ENCODE data around the gene CAPN3.
A peak's percentile ranks its signal among the peaks of the same experiment; 100 is the strongest.
"Not testable (repeated sequence)": the region's sequence is repeated elsewhere in the genome, so short reads cannot be mapped to it uniquely, and the experiment has no call there.

Gene CAPN3

GRCh38 chr15:42359249-42359648 lies at the start of gene CAPN3:
CAPN3 (plus strand) TSS chr15:42359501; CDS start chr15:42359806, 305 bp downstream.
- no peak for DNase-seq (ENCODE audit: low read depth)

- DNase-seq (ENCODE audit: low read depth): no peak
Measured at GRCh38 chr15:42313463-42313862, 45.8 kb upstream of the CAPN3 start.

GRCh38 chr15:42314818-42315217 lies 44.5 kb upstream of the CAPN3 start:
- no peak for DNase-seq (ENCODE audit: low read depth)

GRCh38 chr15:42315521-42315920 lies 43.8 kb upstream of the CAPN3 start:
- no peak for DNase-seq (ENCODE audit: low read depth)

GRCh38 chr15:42316282-42316805 lies 43.0 kb upstream of the CAPN3 start:
- DNase-seq (ENCODE audit: low read depth): not testable (repeated sequence)

GRCh38 chr15:42319206-42319605 lies 40.1 kb upstream of the CAPN3 start:
- no peak for DNase-seq (ENCODE audit: low read depth)

GRCh38 chr15:42324308-42324707 lies 35.0 kb upstream of the CAPN3 start:
- DNase-seq (ENCODE audit: low read depth): no peak

GRCh38 chr15:42329161-42329560 lies 30.1 kb upstream of the CAPN3 start:
- DNase-seq (ENCODE audit: low read depth): no peak

GRCh38 chr15:42329992-42330391 lies 29.3 kb upstream of the CAPN3 start:
- DNase-seq (ENCODE audit: low read depth): no peak

- no peak for DNase-seq (ENCODE audit: low read depth)
Measured at GRCh38 chr15:42331235-42331634, 28.1 kb upstream of the CAPN3 start.

GRCh38 chr15:42332331-42332730 lies 27.0 kb upstream of the CAPN3 start:
- no peak for DNase-seq (ENCODE audit: low read depth)

GRCh38 chr15:42335074-42335473 lies 24.2 kb upstream of the CAPN3 start:
- DNase-seq (ENCODE audit: low read depth): no peak

- DNase-seq (ENCODE audit: low read depth): not testable (repeated sequence)
Measured at GRCh38 chr15:42336650-42337049, 22.7 kb upstream of the CAPN3 start.

GRCh38 chr15:42337104-42337503 lies 22.2 kb upstream of the CAPN3 start:
- DNase-seq (ENCODE audit: low read depth): not testable (repeated sequence)

GRCh38 chr15:42338500-42338899 lies 20.8 kb upstream of the CAPN3 start:
- no peak for DNase-seq (ENCODE audit: low read depth)

GRCh38 chr15:42343596-42344232 lies 15.6 kb upstream of the CAPN3 start:
- no peak for DNase-seq (ENCODE audit: low read depth)

- DNase-seq (ENCODE audit: low read depth): peak; percentile 26
Measured at GRCh38 chr15:42344763-42345162, 14.5 kb upstream of the CAPN3 start.

GRCh38 chr15:42345504-42345903 lies 13.8 kb upstream of the CAPN3 start:
- no peak for DNase-seq (ENCODE audit: low read depth)

- DNase-seq (ENCODE audit: low read depth): no peak
Measured at GRCh38 chr15:42348083-42348482, 11.2 kb upstream of the CAPN3 start.

GRCh38 chr15:42349186-42349585 lies 10.1 kb upstream of the CAPN3 start:
- no peak for DNase-seq (ENCODE audit: low read depth)

GRCh38 chr15:42352401-42352800 lies 6.9 kb upstream of the CAPN3 start:
- no peak for DNase-seq (ENCODE audit: low read depth)

- DNase-seq (ENCODE audit: low read depth): no peak
Measured at GRCh38 chr15:42353061-42353460, 6.2 kb upstream of the CAPN3 start.

- no peak for DNase-seq (ENCODE audit: low read depth)
Measured at GRCh38 chr15:42354824-42355223, 4.5 kb upstream of the CAPN3 start.

GRCh38 chr15:42355291-42355690 lies 4.0 kb upstream of the CAPN3 start:
- DNase-seq (ENCODE audit: low read depth): no peak
